ENCODE measurements around the gene TBC1D14. TPM values are rescaled to one million over a fixed set of nuclear protein-coding genes. Genes with fewer than 3 reads are reported as not detected.

Gene TBC1D14
- polyA plus RNA-seq, 4 donors = 49.2 to 61.1 (median 57.3) TPM

GRCh38 chr4:6991771-6992557 lies 82.3 kb downstream of the TBC1D14 start:
- DNase-seq (ENCODE audit: low read depth in 4 of 4, low spot score in 3 of 4) = no peak

- no peak for DNase-seq (ENCODE audit: low read depth in 4 of 4, low spot score in 3 of 4)
Measured at GRCh38 chr4:6992728-6993677, 83.4 kb downstream of the TBC1D14 start.

GRCh38 chr4:6996481-6996880 lies 86.9 kb downstream of the TBC1D14 start:
- no peak for DNase-seq (ENCODE audit: low read depth in 4 of 4, low spot score in 3 of 4)

- DNase-seq (ENCODE audit: low read depth in 4 of 4, low spot score in 3 of 4) = no peak
Measured at GRCh38 chr4:6999172-7000086, 89.8 kb downstream of the TBC1D14 start.

GRCh38 chr4:7000421-7001176 lies 91.0 kb downstream of the TBC1D14 start:
- DNase-seq (ENCODE audit: low read depth in 4 of 4, low spot score in 3 of 4) = no peak

- DNase-seq (ENCODE audit: low read depth in 4 of 4, low spot score in 3 of 4) = no peak
Measured at GRCh38 chr4:7001271-7001670, 91.6 kb downstream of the TBC1D14 start.

GRCh38 chr4:7002336-7002735 lies 92.7 kb downstream of the TBC1D14 start:
- DNase-seq (ENCODE audit: low read depth in 4 of 4, low spot score in 3 of 4) = no peak

DNA sequence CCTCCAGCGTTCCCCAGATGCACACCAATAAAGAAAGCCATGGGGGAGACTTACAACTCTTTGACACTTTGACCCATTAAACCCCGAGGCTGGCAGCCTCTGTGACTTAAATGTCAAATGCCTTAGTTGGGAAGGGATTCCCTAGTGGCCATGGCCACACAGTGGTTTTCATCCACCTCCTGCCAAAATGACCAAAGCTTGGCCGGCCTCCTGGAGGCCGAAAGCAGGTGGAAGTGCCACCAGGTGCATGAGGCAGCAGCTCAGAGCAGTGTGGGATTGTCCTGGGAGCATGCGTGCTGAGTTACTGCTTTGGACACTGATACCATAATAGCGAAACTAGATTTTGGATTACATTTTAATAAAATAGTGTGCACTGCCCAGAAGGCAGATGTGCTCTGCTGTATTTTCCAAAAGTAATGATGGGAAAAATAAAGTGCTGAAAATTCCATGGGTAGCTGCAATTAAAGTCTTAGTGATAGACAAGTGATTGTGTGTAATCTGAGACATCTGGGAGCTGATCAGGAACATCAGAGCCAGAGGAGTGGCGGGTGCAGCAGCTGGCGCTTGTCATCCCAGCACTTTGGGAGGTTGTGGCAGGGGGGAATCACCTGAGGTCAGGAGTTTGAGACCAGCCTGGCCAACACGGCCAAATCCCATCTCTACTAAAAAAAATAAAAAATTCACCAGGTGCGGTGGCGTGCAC lies 93.7 kb downstream of the TBC1D14 start:
- DNase-seq (ENCODE audit: low read depth in 4 of 4, low spot score in 3 of 4) = no peak

DNA sequence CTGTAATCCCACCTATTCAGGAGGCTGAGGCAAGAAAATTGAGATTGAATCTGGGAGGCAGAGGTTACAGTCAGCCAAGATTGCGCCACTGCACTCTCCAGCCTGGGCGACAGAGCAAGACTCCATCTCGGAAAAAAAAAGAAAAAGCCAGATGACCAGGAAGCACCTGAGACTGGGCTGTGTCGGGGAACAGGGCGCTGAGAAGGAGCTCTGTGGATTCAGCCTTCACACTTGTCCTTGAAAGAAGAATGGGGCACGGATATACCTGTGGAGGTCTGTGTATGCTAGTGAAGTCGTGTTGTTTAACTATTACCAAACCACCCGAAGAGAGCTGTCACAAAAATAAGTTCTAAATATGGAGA lies 94.2 kb downstream of the TBC1D14 start:
- DNase-seq (ENCODE audit: low read depth in 4 of 4, low spot score in 3 of 4) = no peak

- no peak for DNase-seq (ENCODE audit: low read depth in 4 of 4, low spot score in 3 of 4)
Measured at GRCh38 chr4:7004331-7004730, 94.7 kb downstream of the TBC1D14 start.

DNA sequence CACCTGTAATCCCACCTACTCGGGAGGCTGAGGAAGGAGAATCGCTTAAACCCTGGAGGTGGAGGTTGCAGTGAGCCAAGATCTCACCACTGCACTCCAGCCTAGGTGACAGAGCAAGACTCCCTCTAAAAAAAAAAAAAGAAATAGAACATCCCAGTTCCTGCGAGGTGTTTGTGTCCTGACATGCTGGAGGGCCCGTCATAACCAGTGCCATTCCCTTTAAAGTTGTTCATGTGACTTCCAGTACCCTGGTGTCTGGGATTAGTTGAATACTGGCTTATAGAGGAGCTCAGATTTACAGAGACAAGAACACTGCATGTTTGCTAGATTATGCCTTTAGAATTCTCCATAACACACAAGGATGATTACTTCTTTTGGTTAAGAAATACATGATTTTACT lies 95.9 kb downstream of the TBC1D14 start:
- DNase-seq (ENCODE audit: low read depth in 4 of 4, low spot score in 3 of 4) = no peak

GRCh38 chr4:7006411-7006810 lies 96.8 kb downstream of the TBC1D14 start:
- no peak for DNase-seq (ENCODE audit: low read depth in 4 of 4, low spot score in 3 of 4)

DNA sequence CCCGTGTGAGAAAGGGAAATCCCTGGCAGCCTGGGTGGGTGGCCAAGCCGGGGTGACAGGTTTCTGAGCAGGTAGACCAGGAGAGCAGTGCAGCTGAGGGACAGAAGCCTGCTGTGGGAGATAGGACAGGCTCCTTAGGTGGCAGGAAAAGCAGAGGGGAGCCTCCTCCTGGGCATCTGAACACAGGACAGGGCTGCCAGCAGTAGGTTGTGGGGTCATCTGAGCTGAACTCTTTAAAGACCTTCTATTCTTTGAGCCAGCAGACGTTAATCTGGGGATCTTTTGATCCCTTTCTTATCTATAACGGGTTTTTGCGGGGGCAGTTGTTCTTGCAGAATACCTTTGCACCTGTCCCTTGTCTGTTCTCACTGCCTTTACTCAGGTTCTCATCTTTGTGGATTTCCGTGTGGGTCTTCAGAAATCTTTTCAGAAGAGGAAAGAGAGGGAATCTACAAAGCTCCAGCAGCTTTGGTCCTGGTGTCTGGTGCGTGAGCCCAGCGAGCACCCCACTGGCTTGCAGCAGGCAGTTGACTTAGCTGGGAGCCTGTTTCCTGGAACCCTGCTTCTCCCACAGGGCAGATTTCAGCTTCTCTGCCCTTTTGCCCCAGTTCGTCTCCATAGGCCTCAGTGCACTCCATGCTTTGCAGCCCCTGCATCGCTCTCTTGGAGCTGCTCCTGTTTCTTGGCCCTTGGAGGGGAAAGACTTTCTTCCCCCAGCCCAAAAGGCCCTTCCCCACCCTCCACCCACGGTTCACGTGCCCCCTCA lies 97.7 kb downstream of the TBC1D14 start:
- DNase-seq (ENCODE audit: low read depth in 4 of 4, low spot score in 3 of 4) = no peak

DNA sequence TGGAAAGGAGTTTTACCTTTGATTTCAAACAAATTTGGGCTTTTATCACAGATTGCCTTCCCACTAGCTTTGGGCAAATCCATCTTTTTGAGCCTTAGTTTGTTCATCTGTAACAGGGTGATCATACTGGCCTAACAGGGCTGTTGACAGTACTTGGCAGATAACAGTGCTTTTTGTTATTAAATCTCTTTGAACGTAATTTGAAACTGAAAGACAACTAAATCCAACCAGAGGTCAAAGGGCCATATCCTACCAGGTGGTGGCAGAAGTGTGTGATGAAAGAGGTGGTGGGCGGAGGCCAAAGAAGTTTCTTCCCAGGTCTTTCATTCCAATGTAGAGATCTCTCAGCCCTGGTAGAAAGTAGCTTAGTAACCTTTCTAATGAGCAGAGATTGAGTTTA lies 98.3 kb downstream of the TBC1D14 start:
- no peak for DNase-seq (ENCODE audit: low read depth in 4 of 4, low spot score in 3 of 4)

GRCh38 chr4:7009564-7009963 lies 99.9 kb downstream of the TBC1D14 start:
- DNase-seq (ENCODE audit: low read depth in 4 of 4, low spot score in 3 of 4) = no peak

DNA sequence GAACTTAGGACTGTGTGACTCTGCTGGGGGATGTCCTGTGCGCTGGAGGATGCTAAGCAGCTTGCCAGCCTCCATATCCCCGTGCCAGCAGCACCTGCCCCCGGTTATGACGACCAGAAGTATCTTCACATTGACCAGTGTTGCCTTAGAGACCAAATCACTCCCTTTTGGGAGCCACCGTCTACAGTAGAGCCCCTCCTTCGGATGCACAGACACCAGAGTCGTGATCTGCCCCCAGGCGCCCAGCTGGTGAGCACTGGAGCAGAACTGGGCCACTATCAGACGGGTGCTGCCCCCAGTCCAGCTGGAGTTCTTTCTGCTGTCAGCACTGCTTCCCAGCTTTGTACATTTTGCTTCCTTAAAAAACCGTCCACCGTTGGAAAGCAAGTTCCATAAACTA lies 103.5 kb downstream of the TBC1D14 start:
- DNase-seq (ENCODE audit: low read depth in 4 of 4, low spot score in 3 of 4) = no peak

- DNase-seq (ENCODE audit: low read depth in 4 of 4, low spot score in 3 of 4) = no peak
Measured at GRCh38 chr4:7014815-7015214, 105.2 kb downstream of the TBC1D14 start.

- DNase-seq (ENCODE audit: low read depth in 4 of 4, low spot score in 3 of 4) = no peak
Measured at GRCh38 chr4:7015383-7016035, 105.9 kb downstream of the TBC1D14 start.

Measured in left renal pelvis (tissue), 4 donors.